ENCODE measurements around the gene REPIN1. TPM values are rescaled to one million over a fixed set of nuclear protein-coding genes. Genes with fewer than 3 reads are reported as not detected.
A peak's percentile ranks its signal among the peaks of the same experiment; 100 is the strongest.

REPIN1 gene
- total and polyA plus RNA-seq, 9 of the 15 experiments (the other 6 are each of a cell fraction or from before 2014, with no cell fraction given): 8.1 to 283 (median 94.3) TPM

DNA sequence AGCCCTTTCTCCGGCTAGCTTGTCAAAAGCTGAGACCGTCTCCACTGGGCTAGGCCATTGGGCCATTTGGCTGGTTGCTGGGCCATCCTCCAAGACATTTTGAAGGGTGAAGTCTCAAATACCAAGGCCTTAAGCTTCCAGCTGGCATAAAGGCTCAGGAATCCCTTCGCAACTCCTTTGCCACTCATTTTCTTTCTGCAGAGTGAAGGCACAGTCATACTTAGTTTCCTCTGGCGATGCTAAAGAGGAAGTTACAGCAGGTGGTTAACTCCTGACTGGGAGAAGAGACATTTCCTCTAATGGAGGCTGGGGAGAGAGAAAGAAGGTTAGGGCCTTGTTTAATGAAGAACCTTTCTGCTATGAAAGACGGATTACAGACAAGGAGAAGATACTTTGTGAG, 4.8 kb upstream of the REPIN1 start (continued):
- TF ChIP-seq NFE2 (IDR thresholded peaks at IDR 0.05; ENCODE audit: low read depth) (0 out of 2 replicates have a peak, but pooled peaks have one; percentile 13), ARID1B (IDR thresholded peaks at IDR 0.05) (no peak), TAF9B (IDR thresholded peaks at IDR 0.05; ENCODE audit: partially characterized antibody) (no peak), NUFIP1 (IDR thresholded peaks at IDR 0.05; ENCODE audit: partially characterized antibody) (no peak)
- TF ChIP-seq, protein P1, sequence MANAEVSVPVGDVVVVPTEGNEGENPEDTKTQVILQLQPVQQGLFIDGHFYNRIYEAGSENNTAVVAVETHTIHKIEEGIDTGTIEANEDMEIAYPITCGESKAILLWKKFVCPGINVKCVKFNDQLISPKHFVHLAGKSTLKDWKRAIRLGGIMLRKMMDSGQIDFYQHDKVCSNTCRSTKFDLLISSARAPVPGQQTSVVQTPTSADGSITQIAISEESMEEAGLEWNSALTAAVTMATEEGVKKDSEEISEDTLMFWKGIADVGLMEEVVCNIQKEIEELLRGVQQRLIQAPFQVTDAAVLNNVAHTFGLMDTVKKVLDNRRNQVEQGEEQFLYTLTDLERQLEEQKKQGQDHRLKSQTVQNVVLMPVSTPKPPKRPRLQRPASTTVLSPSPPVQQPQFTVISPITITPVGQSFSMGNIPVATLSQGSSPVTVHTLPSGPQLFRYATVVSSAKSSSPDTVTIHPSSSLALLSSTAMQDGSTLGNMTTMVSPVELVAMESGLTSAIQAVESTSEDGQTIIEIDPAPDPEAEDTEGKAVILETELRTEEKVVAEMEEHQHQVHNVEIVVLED (CRISPR knock-in tag; IDR thresholded peaks at IDR 0.05): no peak

DNA sequence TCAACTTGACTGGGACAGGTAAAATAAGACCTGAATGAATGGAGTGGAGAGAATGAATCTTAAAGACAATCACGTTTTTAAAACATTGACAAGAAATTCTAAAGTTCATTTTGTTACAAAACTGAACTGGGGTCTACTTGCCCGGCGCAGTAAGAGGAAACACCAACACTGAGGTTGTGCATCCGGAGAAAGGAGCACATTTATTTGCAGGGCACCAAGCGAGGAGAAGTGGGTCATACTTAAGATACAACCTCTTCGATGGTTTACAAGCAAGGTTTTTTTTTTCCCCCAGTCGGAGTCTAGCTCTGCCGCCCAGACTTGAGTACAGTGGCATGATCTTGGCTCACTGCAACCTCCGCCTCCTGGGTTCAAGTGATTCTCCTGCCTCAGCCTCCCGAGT, 3.4 kb upstream of the REPIN1 start:
- no peak overlapping the region for H3K4me2 ChIP-seq (ENCODE audit: insufficient read depth, low read length)
- FAIRE-seq (no peak), DNase-seq (ENCODE audit: extremely low read depth in 1 of 4, low spot score in 3 of 4) (no peak), ATAC-seq (no peak)
- no peak overlapping the region for H3K4me3 ChIP-seq
- ChIA-PET CTCF (ENCODE audit: low intra/inter-chr PET ratio) (interaction anchor here (0.6 kb wide), 1 partner anchor 1153 kb away, joined by 3 read pairs; no protein-coding TSS in a partner anchor), POLR2A (interaction anchor here (1.1 to 1.5 kb wide), 4 partner anchors 9 to 30 kb away, joined by 3 to 7 read pairs (median 4); no protein-coding TSS in a partner anchor)
- BruUV-seq (replicated peaks): no TSS peak
- H3K9me1 ChIP-seq (ENCODE audit: control insufficient read depth, insufficient read depth, low read length): no peaks in the 10 kb centered on the region
- H3K27ac ChIP-seq (ENCODE audit: extremely low read depth, low read depth, low read length): no peak overlapping the region
- H3K36me3 ChIP-seq (ENCODE audit: control insufficient read depth, insufficient read depth, low read length): peaks cover 13% of the 10 kb centered on the region; the same call in 2 of the 3 replicates
- intact Hi-C loops (cut with micrococcal nuclease) (no loop called here), in situ Hi-C loops (cut with MboI) (no loop called here)
- no peaks in the 10 kb centered on the region for H3K27me3 ChIP-seq (ENCODE audit: control insufficient read depth in 2 of 2, insufficient read depth in 2 of 2, low read length in 2 of 2)
- H3K9ac ChIP-seq (ENCODE audit: insufficient read depth in 1 of 2, low read depth in 2 of 2, low read length in 2 of 2): no peak overlapping the region
- 77% methylated on average over 10 of the region's 10 CpGs for WGBS (ENCODE audit: insufficient coverage, low coverage, missing lambda C conversion rate)
- no peaks in the 10 kb centered on the region; the same call in 1 of the 2 replicates for H4K20me1 ChIP-seq (replicated peaks; ENCODE audit: control insufficient read depth, insufficient read depth, low read length)
- no peaks in the 10 kb centered on the region for H3K9me3 ChIP-seq (replicated peaks; ENCODE audit: control insufficient read depth, insufficient read depth, low read depth, low read length)
- no peak overlapping the region for H2AFZ ChIP-seq (ENCODE audit: low read depth, low read length)
- peaks cover 28 to 36% of the 10 kb centered on the region in 2 experiments for H3K4me1 ChIP-seq (replicated peaks in 1 of 2; ENCODE audit: control insufficient read depth in 2 of 2, insufficient read depth in 2 of 2, low read length in 2 of 2)
- peaks cover 24% of the 10 kb centered on the region for H3K79me2 ChIP-seq (ENCODE audit: control insufficient read depth, insufficient read depth, low read length)
- TF ChIP-seq, protein P2, sequence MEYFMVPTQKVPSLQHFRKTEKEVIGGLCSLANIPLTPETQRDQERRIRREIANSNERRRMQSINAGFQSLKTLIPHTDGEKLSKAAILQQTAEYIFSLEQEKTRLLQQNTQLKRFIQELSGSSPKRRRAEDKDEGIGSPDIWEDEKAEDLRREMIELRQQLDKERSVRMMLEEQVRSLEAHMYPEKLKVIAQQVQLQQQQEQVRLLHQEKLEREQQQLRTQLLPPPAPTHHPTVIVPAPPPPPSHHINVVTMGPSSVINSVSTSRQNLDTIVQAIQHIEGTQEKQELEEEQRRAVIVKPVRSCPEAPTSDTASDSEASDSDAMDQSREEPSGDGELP (CRISPR knock-in tag; IDR thresholded peaks at IDR 0.05; ENCODE audit: borderline replicate concordance): 0 out of 2 replicates have a peak, but pooled peaks have one; percentile 5
- 0 out of 2 replicates have a peak, but pooled peaks have one; percentile 56 for TF ChIP-seq ZC3H4 (CRISPR knock-in tag; IDR thresholded peaks at IDR 0.05; ENCODE audit: borderline replicate concordance)
- no peak for TF ChIP-seq SLC30A9 (CRISPR knock-in tag; IDR thresholded peaks at IDR 0.05)
- TF ChIP-seq, protein P3, sequence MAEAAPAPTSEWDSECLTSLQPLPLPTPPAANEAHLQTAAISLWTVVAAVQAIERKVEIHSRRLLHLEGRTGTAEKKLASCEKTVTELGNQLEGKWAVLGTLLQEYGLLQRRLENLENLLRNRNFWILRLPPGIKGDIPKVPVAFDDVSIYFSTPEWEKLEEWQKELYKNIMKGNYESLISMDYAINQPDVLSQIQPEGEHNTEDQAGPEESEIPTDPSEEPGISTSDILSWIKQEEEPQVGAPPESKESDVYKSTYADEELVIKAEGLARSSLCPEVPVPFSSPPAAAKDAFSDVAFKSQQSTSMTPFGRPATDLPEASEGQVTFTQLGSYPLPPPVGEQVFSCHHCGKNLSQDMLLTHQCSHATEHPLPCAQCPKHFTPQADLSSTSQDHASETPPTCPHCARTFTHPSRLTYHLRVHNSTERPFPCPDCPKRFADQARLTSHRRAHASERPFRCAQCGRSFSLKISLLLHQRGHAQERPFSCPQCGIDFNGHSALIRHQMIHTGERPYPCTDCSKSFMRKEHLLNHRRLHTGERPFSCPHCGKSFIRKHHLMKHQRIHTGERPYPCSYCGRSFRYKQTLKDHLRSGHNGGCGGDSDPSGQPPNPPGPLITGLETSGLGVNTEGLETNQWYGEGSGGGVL (CRISPR knock-in tag; IDR thresholded peaks at IDR 0.05): no peak
- no peak for TF ChIP-seq HMG20A (CRISPR knock-in tag; conservative IDR thresholded peaks at IDR 0.05)
- TF ChIP-seq NFE2 (IDR thresholded peaks at IDR 0.05; ENCODE audit: low read depth): no peak
- 0 out of 2 replicates have a peak, but pooled peaks have one; percentile 7 for TF ChIP-seq ZFX (CRISPR knock-in tag; IDR thresholded peaks at IDR 0.05)
- no peak for TF ChIP-seq ZNF696 (CRISPR knock-in tag; conservative IDR thresholded peaks at IDR 0.05)
- no peak for TF ChIP-seq SAP30 (IDR thresholded peaks at IDR 0.05; ENCODE audit: borderline replicate concordance, insufficient read depth, low read depth, low read length, poor library complexity, severe bottlenecking)
- TF ChIP-seq ZNF282 (CRISPR knock-in tag; IDR thresholded peaks at IDR 0.05): no peak
- no peak for TF ChIP-seq ZNF121 (CRISPR knock-in tag; conservative IDR thresholded peaks at IDR 0.05)
- TF ChIP-seq, protein P4, sequence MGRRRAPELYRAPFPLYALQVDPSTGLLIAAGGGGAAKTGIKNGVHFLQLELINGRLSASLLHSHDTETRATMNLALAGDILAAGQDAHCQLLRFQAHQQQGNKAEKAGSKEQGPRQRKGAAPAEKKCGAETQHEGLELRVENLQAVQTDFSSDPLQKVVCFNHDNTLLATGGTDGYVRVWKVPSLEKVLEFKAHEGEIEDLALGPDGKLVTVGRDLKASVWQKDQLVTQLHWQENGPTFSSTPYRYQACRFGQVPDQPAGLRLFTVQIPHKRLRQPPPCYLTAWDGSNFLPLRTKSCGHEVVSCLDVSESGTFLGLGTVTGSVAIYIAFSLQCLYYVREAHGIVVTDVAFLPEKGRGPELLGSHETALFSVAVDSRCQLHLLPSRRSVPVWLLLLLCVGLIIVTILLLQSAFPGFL (CRISPR knock-in tag; IDR thresholded peaks at IDR 0.05): no peak

All from K562 (cell line).